Subcutaneous adipose tissue (tissue), 4 donors: Measurements from ENCODE around the gene EPS15. TPM values are rescaled to one million over a fixed set of nuclear protein-coding genes. Genes with fewer than 3 reads are reported as not detected.

Experiments
- CTCF ChIP-seq: fragments of 450-650 bp; IDR thresholded peaks from one replicate; pipeline ENCODE4 v1.5.1; 2016; ENCODE audit warnings: low read depth, mild to moderate bottlenecking, control low read depth, antibody characterized with exemption, moderate library complexity
- total RNA-seq, 4 donors: library from RNA; depleted of rRNA; stranded (reverse); fragments of >200 nt; gene quantifications; one replicate each; pipeline ENCODE4 v1.1.0, GENCODE V29; 2016

The EPS15 gene
- total RNA-seq, 4 donors from 2014 or later = 135 to 148 (median 145) TPM

GRCh38 chr1:51423073-51423821 lies 95.8 kb downstream of the EPS15 start:
- TF ChIP-seq CTCF = no peak

GRCh38 chr1:51422367-51423072 lies 96.5 kb downstream of the EPS15 start:
- TF ChIP-seq CTCF = no peak

- TF ChIP-seq CTCF = no peak
These were observed 97.1 kb downstream of the EPS15 start for GRCh38 chr1:51421964-51422363.

- TF ChIP-seq CTCF = no peak
These were observed 98.0 kb downstream of the EPS15 start for GRCh38 chr1:51420867-51421627.

- no peak for TF ChIP-seq CTCF
These were observed 100.6 kb downstream of the EPS15 start for GRCh38 chr1:51418384-51418959.

GRCh38 chr1:51417496-51418383 lies 101.3 kb downstream of the EPS15 start:
- TF ChIP-seq CTCF = no peak
